ENCODE results near the gene HSPB1. TPM values are rescaled to one million over a fixed set of nuclear protein-coding genes. Genes with fewer than 3 reads are reported as not detected.

HSPB1 gene
- total and polyA plus RNA-seq, 2 of the 13 experiments (the other 11 are each of a cell fraction or from before 2014, with no cell fraction given), result 21.0 to 38.6 TPM

- TF ChIP-seq, protein P1, sequence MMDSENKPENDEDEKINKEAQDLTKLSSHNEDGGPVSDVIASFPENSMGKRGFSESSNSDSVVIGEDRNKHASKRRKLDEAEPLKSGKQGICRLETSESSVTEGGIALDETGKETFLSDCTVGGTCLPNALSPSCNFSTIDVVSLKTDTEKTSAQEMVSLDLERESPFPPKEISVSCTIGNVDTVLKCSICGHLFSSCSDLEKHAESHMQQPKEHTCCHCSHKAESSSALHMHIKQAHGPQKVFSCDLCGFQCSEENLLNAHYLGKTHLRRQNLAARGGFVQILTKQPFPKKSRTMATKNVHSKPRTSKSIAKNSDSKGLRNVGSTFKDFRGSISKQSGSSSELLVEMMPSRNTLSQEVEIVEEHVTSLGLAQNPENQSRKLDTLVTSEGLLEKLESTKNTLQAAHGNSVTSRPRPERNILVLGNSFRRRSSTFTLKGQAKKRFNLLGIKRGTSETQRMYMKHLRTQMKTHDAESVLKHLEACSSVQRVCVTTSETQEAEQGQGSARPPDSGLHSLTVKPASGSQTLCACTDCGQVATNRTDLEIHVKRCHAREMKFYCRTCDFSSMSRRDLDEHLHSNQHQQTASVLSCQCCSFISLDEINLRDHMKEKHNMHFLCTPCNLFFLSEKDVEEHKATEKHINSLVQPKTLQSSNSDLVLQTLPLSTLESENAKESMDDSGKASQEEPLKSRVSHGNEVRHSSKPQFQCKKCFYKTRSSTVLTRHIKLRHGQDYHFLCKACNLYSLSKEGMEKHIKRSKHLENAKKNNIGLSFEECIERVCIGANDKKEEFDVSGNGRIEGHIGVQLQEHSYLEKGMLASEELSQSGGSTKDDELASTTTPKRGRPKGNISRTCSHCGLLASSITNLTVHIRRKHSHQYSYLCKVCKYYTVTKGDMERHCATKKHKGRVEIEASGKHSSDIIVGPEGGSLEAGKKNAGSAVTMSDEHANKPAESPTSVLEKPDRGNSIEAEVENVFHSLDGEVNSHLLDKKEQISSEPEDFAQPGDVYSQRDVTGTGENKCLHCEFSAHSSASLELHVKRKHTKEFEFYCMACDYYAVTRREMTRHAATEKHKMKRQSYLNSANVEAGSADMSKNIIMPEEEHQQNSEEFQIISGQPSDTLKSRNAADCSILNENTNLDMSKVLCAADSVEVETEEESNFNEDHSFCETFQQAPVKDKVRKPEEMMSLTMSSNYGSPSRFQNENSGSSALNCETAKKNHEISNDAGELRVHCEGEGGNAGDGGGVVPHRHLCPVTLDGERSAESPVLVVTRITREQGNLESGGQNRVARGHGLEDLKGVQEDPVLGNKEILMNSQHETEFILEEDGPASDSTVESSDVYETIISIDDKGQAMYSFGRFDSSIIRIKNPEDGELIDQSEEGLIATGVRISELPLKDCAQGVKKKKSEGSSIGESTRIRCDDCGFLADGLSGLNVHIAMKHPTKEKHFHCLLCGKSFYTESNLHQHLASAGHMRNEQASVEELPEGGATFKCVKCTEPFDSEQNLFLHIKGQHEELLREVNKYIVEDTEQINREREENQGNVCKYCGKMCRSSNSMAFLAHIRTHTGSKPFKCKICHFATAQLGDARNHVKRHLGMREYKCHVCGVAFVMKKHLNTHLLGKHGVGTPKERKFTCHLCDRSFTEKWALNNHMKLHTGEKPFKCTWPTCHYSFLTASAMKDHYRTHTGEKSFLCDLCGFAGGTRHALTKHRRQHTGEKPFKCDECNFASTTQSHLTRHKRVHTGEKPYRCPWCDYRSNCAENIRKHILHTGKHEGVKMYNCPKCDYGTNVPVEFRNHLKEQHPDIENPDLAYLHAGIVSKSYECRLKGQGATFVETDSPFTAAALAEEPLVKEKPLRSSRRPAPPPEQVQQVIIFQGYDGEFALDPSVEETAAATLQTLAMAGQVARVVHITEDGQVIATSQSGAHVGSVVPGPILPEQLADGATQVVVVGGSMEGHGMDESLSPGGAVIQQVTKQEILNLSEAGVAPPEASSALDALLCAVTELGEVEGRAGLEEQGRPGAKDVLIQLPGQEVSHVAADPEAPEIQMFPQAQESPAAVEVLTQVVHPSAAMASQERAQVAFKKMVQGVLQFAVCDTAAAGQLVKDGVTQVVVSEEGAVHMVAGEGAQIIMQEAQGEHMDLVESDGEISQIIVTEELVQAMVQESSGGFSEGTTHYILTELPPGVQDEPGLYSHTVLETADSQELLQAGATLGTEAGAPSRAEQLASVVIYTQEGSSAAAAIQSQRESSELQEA (CRISPR knock-in tag; IDR thresholded peaks at IDR 0.05; ENCODE audit: not compliant biosample characterization), result no peak
- no peak for TF ChIP-seq ZMAT5 (CRISPR knock-in tag; IDR thresholded peaks at IDR 0.05; ENCODE audit: borderline replicate concordance, low read depth)
- TF ChIP-seq, protein P2, sequence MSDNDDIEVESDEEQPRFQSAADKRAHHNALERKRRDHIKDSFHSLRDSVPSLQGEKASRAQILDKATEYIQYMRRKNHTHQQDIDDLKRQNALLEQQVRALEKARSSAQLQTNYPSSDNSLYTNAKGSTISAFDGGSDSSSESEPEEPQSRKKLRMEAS (IDR thresholded peaks at IDR 0.05), result no peak
- TF ChIP-seq MEIS2 (CRISPR knock-in tag; IDR thresholded peaks at IDR 0.05), result no peak
- TF ChIP-seq JUNB (CRISPR knock-in tag; IDR thresholded peaks at IDR 0.05; ENCODE audit: borderline replicate concordance), result no peak
- no peak for TF ChIP-seq ZNF264 (CRISPR knock-in tag; IDR thresholded peaks at IDR 0.05)
- TF ChIP-seq ZGPAT (CRISPR knock-in tag; IDR thresholded peaks at IDR 0.05), result no peak
Observed at GRCh38 chr7:76269895-76270294, 32.6 kb upstream of the HSPB1 start (continued).

Measured in HepG2 (cell line).